Hindlimb muscle (tissue), 1 donor: Measurements from ENCODE around the gene P2RX2. TPM values are rescaled to one million over a fixed set of nuclear protein-coding genes. Genes with fewer than 3 reads are reported as not detected.
A peak's percentile ranks its signal among the peaks of the same experiment; 100 is the strongest.
"Not testable (repeated sequence)": the region's sequence is repeated elsewhere in the genome, so short reads cannot be mapped to it uniquely, and the experiment has no call there.

Source experiments
- DNase-seq: peaks from one replicate; pipeline ENCODE4 v3.0.0-alpha.2; 2013
- polyA plus RNA-seq: library from polyadenylated mRNA; unstranded; fragments of 120-200 nt; gene quantifications from one replicate; pipeline ENCODE4 v1.2.1, GENCODE V29; 2013; ENCODE audit not compliant: insufficient read length

P2RX2 gene
- polyA plus RNA-seq, 1 donor, result not detected

DNA sequence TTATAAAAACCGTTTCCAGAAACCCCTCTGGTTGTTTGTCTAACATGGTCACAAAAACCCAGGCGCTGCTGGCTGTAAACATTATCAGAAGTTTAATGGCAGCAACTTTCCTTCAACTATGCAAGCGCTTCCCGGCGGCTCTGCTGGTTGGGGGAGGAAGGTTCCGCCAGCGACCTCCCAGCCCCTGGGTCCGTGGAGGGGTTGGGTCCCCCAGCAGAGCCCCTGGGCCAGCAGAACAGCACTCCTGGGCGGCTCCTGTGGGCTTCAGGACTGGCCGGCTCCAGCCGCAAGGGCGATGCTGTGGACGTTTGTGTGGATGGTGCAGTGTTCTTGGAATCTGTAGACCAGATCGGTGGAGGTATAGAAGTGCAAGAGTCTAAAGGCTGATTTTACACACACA lies 34.1 kb upstream of the P2RX2 start:
- DNase-seq, result no peak

GRCh38 chr12:132585177-132585576 lies 33.4 kb upstream of the P2RX2 start:
- no peak for DNase-seq

DNA sequence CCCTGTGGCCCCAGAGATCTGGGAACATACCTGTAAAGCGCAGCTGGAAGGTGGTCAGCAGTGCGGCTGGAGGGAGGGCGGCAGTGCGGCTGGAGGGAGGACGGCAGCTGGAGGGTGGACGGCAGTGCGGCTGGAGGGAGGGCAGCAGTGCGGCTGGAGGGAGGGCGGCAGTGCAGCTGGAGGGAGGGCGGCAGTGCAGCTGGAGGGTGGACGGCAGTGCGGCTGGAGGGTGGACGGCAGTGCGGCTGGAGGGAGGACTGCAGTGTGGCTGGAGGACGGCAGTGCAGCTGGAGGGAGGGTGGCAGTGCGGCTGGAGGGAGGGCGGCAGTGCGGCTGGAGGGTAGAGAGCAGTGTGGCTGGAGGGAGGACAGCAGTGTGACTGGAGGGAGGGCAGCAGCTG lies 31.6 kb upstream of the P2RX2 start:
- no peak for DNase-seq

GRCh38 chr12:132587781-132588180 lies 30.8 kb upstream of the P2RX2 start:
- no peak for DNase-seq

GRCh38 chr12:132588319-132588718 lies 30.3 kb upstream of the P2RX2 start:
- no peak for DNase-seq

GRCh38 chr12:132588821-132589669 lies 29.5 kb upstream of the P2RX2 start:
- DNase-seq, result no peak

DNA sequence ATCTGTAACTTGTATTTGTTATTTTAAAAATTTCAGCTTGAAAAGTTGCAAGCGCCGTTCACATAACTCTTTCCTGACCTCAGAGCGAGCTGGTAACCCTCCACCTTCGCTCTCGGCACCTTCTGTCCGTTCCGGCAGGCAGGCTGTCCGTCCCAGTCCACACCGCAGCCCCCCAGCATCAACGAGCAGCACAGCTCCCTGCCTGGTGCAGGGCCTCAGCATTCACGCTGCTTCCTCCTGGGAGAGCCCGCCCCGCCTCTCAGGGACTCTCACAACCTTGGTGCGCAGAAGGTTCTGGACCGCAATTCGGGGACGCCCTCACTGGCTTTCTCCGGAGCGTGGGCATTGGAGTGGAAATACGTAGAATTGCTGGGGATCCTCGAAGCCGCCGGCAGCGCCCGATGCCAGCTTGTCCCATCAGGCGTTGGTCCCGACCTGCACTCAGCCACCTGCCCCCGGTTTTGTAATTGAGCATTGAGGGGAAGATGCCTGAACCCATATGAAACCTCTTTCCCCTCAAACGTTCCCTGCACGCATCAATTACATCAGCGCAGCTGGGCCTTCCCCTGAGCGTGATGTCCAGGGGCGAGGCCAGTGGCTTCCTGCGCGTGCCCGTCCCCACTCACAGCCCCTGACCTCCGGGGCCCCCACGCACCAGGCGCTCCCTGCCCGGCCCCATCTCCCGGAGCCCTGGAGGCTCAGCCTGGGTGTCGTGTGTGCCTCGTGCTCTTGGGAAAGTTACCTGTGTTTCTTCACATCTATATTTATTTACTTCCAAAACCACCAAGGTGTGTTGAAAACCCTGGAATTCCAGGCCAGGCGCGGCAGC lies 27.3 kb upstream of the P2RX2 start:
- no peak for DNase-seq

GRCh38 chr12:132592282-132592970 lies 26.1 kb upstream of the P2RX2 start:
- no peak for DNase-seq

DNA sequence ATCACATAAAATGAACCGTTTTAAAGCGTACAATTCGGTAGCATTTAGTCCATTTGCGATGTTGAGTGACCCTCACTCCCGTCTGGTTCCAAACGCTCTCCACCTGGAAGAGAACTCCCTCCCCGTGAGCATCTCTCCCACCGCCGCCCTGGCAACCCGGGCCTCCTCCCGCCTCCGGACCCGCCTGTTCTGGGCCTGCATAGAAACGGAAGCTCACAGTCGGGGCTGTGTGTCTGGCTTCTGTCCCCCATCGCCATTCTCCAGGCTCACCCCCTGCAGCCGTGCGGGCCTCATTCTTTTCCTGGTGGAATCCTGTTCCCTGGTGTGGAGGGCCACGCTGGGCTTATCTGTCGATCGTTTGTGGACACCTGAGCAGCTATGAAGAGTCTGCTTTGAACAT lies 25.5 kb upstream of the P2RX2 start:
- DNase-seq, result no peak

GRCh38 chr12:132593521-132593920 lies 25.1 kb upstream of the P2RX2 start:
- DNase-seq, result no peak

GRCh38 chr12:132593938-132594358 lies 24.6 kb upstream of the P2RX2 start:
- DNase-seq, result peak; percentile 93

GRCh38 chr12:132595183-132595582 lies 23.4 kb upstream of the P2RX2 start:
- no peak for DNase-seq

DNA sequence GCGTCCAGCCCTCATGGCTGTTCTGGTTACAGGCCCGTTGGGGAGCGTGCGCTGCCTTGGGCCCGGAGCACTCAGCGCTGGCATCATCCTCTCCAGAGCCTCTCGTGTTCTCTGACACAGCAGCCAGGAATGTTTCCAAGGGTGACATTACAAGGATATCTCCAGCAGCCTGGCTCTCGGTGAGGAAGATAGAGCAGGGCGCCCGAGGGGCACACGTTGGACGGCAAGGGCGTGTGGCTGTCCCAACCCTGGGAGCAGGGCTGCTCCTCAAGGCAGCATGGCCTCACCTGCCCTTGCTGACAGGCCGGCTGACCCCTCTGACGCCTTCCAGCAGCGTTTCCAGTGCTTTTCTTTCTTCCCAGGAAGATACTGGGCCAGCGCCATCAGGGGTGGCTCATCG lies 22.6 kb upstream of the P2RX2 start:
- no peak for DNase-seq

DNA sequence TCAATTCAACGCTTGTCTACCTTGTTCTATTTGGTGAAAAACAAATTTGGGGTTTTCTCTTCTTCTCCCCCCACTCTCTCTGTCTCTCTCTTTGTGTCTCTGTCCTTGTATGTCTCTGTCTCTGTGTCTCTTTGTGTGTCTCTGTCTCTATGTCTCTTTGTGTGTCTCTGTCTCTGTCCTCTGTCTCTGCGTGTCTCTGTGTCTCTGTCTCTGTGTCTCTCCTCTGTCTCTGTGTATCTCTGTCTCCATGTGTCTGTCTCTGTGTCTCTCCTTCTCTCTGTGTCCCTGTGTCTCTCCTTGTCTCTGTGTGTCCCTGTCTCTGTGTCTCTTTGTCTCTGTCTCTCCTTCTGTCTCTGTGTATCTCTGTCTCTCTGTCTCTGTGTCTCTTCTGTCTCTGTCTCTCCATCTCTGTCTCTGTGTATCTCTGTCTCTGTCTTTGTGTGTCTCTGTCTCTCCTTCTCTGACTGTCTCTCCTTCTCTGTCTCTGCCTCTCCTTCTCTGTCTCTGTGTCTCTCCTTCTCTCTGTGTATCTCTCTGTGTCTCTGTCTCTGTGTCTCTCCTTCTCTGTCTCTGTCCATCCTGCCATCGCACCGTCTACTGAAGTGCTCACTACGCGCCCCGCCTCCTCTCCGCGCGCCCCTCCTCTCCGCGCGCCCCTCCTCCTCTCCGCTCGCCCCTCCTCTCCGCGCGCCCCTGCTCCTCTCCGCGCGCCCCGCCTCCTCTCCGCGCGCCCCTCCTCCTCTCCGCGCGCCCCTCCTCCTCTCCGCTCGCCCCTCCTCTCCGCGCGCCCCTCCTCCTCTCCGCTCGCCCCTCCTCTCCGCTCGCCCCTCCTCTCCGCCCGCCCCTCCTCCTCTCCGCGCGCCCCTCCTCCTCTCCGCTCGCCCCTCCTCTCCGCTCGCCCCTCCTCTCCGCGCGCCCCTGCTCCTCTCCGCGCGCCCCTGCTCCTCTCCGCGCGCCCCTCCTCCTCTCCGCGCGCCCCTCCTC lies 21.0 kb upstream of the P2RX2 start:
- DNase-seq, result peak; percentile 74

- not testable (repeated sequence) for DNase-seq
Measured at GRCh38 chr12:132599502-132599901, 19.1 kb upstream of the P2RX2 start.

DNA sequence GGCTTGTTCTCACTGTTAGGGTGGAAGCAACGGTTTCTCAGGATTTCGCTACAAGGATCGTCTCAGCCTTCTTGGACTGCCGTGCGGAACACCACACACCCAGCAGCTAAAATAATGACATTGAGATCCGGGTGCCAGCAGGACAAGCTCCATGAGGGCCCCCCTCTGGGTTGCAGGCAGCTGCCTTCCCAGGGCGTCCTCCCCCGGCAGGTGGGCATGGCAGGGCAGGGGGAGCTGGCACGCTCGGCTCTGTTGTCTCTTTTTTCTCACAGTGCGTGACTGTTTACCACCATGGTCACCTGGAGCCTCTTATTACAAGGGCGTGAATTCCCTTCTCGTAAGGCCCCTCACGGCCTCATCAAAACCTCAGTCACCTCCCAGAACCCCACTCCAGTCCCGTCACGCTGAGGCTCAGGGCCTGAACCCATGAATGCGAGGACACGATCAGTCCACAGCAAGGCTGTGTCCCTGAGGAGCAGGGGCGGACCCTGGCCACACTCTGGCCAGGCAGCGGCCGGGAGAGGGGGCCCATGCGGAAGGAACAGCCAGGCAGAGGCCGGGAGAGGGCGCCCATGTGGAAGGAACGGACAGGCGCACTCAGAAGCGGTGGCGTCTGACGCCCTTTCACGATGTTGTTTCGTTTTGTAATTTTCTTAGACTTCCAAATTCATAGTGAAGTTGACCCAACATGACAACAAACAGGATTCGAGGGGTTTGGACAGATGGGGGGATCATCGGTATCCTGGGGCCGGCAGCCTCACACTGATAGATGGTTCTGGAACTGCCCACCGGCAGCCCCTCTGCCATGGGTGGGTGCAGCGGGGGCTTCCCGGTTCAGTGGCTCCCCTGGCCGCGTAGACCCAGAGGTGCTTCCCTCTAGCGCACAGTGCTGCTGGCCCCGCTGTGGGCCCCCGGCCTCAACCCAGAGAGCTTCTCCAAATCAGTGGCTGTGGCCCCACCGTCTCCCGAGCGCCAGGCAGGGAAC lies 18.2 kb upstream of the P2RX2 start:
- peak; percentile 78 for DNase-seq

- no peak for DNase-seq
Measured at GRCh38 chr12:132601171-132601883, 17.2 kb upstream of the P2RX2 start.

DNA sequence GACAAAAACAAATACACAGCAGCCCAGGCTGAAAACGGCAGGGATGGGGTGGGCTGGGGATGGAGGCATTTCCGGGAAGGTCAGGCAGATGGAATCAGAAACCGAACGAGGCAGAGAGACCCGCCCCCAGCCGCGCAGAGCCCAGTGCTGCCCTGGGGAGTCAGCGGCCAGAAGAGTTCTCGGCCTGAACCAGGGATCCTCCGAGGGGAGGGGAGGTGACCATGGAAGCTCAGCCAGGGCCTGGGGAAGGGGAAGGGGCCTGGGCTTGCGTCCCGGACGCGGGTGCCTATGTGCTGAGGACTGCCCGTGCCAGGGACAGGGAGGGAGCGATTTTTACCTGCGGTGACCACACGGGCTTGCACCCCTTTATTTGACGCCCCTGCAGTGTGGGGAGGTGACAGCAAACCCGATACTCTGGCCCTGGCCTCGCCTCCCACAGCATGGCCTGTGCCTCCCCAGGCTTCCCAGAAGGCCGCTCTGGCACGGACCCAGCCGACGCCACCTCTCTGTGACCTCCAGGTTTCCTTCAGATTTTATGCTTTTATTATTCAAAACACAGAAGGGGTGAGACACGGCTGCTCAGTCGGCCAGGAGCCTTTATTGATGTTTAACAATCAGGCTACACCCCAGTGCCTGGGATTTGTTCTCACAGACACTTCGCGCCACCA lies 15.9 kb upstream of the P2RX2 start:
- peak; percentile 69 for DNase-seq
